D721Med (cell line): ENCODE measurements around the gene RNF225.
"Not testable (repeated sequence)": the region's sequence is repeated elsewhere in the genome, so short reads cannot be mapped to it uniquely, and the experiment has no call there.

ENCODE experiments used
- DNase-seq: peaks from one replicate; pipeline ENCODE4 v3.0.0; 2011; ENCODE audit warnings: low spot score; ENCODE audit not compliant: insufficient read length
- FAIRE-seq: peaks from 2 replicates; lab custom pipeline; 2011; peaks lifted over from hg19 to GRCh38; lab: Jason Lieb, UNC
- TF ChIP-seq, protein P1 (sequence below): IDR thresholded peaks from 2 replicates; pipeline ENCODE4 v1.5.1; 2012; ENCODE audit warnings: mild to moderate bottlenecking, control low read depth; ENCODE audit not compliant: insufficient read depth; ENCODE audit errors: missing control alignments

The RNF225 gene

DNA sequence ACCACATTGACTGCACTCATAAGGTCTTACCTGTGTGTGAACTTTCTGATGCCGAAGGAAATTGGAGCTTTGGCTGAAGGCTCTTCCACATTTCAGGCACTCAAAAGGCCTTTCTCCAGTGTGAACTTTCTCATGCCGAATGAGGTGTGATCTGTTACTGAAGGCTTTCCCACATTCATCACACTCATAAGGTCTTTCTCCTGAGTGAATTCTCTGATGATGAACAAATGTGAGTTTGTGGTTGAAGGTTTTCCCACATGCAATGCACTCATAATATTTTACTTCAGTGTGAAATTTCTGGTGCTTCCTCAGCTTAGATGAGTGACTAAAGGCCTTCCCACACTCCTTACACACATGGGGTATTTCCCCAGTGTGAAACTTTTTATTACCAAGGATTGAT, 38.8 kb downstream of the RNF225 start:
- TF ChIP-seq, protein P1, sequence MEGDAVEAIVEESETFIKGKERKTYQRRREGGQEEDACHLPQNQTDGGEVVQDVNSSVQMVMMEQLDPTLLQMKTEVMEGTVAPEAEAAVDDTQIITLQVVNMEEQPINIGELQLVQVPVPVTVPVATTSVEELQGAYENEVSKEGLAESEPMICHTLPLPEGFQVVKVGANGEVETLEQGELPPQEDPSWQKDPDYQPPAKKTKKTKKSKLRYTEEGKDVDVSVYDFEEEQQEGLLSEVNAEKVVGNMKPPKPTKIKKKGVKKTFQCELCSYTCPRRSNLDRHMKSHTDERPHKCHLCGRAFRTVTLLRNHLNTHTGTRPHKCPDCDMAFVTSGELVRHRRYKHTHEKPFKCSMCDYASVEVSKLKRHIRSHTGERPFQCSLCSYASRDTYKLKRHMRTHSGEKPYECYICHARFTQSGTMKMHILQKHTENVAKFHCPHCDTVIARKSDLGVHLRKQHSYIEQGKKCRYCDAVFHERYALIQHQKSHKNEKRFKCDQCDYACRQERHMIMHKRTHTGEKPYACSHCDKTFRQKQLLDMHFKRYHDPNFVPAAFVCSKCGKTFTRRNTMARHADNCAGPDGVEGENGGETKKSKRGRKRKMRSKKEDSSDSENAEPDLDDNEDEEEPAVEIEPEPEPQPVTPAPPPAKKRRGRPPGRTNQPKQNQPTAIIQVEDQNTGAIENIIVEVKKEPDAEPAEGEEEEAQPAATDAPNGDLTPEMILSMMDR: no peak
- DNase-seq (no peak), FAIRE-seq (no peak)

DNA sequence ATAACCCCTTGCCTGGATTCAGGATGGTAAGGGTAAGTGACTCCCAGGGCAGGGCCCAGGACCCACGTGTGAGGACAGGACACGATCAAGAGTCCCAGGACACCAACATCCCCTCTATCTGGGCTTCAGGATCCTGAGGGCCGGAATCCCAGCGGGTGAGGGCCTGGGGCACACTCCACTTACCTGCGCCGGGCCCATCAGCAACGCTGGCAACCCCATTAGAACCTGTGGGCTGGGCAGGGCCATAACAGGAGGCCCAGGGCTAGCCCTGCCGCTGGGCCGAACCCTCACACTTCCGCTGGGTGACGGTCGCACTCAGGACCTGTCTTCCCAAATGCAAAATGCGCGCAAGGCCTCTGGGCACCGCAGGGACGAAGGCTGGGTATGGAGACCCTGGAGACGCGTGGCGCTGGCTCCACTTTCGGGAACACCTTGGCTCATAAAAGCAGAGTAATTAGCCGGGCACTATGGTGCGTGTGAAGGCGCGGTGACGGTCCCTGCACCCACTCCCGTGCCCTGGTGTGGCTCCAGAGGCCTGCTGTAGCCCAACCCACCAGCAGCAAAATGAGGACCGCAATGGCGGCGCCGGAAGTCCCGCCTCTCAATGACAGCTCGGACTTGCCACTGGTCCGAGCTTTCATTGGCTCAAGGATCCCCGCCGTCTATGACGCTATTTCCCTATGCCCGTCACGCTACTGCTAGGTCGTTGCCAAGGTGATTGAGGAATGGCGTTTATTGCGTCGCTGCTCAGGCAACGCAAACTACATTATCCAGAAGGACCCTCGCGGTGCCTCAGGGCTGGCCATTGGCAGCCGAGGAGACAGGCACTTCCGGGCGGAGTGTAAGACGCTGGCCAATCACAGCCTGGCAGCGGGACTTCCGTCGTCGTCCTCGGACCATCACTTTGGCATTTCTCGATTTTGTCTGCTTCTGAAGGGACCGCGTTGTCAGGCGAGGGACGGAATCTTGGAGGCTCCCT, 44.4 kb downstream of the RNF225 start, which contains the start of gene ZNF132:
ZNF132 (minus strand) TSS at position 578 of the 979 bp plus-strand sequence; CDS start at position 246, 332 bp downstream.
- TF ChIP-seq, protein P1: no peak
- DNase-seq (peak; percentile 79), FAIRE-seq (no peak)

DNA sequence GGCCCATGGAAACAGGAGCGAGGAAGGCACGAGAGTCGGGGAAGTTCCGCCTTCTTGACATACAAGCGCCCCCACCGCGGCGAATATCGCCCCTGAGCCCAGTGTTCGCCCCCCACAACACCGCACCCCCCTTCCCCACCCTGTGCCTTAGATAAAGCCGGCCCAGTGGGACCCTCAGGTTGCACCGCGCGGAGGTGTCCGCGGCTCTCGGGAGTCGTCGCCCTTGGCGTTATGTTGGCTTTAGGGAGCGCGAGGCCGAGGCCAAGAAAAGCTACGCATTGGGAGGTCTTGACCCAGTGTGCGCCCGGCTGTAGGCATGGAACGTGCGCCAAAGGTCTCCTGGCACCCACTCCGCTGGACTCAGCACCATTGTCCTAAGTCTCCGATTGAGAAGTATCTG, 45.1 kb downstream of the RNF225 start:
- FAIRE-seq (no peak), DNase-seq (no peak)
- TF ChIP-seq, protein P1: no peak

DNA sequence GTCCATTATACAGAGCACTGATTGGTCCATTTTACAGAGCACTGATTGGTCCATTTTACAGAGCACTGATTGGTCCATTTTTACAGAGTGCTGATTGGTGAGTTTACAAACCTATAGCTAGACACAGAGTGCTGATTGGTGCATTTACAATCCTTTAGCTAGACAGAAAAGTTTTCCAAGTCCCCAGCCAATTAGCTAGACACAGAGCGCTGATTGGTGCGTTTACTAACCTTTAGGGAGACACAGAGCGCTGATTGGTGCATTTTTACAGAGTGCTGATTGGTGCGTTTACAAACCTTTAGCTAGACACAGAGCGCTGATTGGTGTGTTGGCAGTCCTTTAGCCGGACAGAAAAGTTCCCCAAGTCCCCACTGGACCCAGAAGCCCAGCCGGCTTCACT, 47.5 kb downstream of the RNF225 start:
- DNase-seq, FAIRE-seq: not testable (repeated sequence)
